IMR-90 (cell line): Measurements from ENCODE around the gene MAPK8IP1. TPM values are rescaled to one million over a fixed set of nuclear protein-coding genes. Genes with fewer than 3 reads are reported as not detected.

Experiments
- ATAC-seq: fragments of 200-7000 bp; cut with Tn5 transposase; 2 replicates; pipeline ENCODE4 v1.9.1; 2020; ENCODE audit warnings: low read depth, mild to moderate bottlenecking, moderate library complexity
- BruUV-seq: library from RNA; stranded (reverse); fragments of 400-500 nt; replicated peaks from 2 replicates; lab custom pipeline; 2021; lab: Mats Ljungman, UMichigan
- CTCF ChIA-PET: fragments of 300-600 bp; formaldehyde crosslinking; extraction: SDS; loops from one replicate; lab custom pipeline; 2021; ENCODE audit warnings: antibody characterized with exemption; lab: Yijun Ruan, JAX
- POLR2A ChIA-PET: fragments of 300-600 bp; sonication (Branson Sonifier 250); formaldehyde crosslinking; loops from one replicate; lab custom pipeline; 2022; ENCODE audit warnings: antibody characterized with exemption; ENCODE audit not compliant: unreplicated experiment; lab: Charles Lee
- DNase-seq: peaks from one replicate; pipeline ENCODE4 v3.0.0; 2013
- H2AFZ ChIP-seq: replicated peaks from 2 replicates; pipeline ENCODE3; 2013; ENCODE audit warnings: low read length, mild to moderate bottlenecking; ENCODE audit not compliant: poor library complexity
- H2AK5ac ChIP-seq: 2 replicates; pipeline ENCODE4 v1.6.1; 2013; ENCODE audit warnings: low read depth, low read length, inconsistent platforms
- H2AK9ac ChIP-seq: replicated peaks from 2 replicates; pipeline ENCODE3; 2013; ENCODE audit warnings: mild to moderate bottlenecking, low read depth, low read length, moderate library complexity; ENCODE audit not compliant: poor library complexity
- H2BK120ac ChIP-seq: 2 replicates; pipeline ENCODE4 v1.6.1; 2013; ENCODE audit warnings: low read depth, low read length, inconsistent platforms
- H2BK15ac ChIP-seq: 3 replicates; pipeline ENCODE4 v1.6.1; 2013; ENCODE audit warnings: low read depth, low read length, inconsistent platforms
- H2BK20ac ChIP-seq: 2 replicates; pipeline ENCODE4 v1.6.1; 2013; ENCODE audit warnings: low read depth, mild to moderate bottlenecking, inconsistent platforms, low read length, moderate library complexity
- H2BK5ac ChIP-seq: 2 replicates; pipeline ENCODE4 v1.6.1; 2013; ENCODE audit warnings: mild to moderate bottlenecking, low read depth, low read length, inconsistent platforms; ENCODE audit not compliant: poor library complexity, severe bottlenecking
- H3K14ac ChIP-seq: replicated peaks from 2 replicates; pipeline ENCODE4 v1.6.1; 2013; ENCODE audit warnings: low read depth, low read length, inconsistent platforms
- H3K18ac ChIP-seq: 2 replicates; pipeline ENCODE4 v1.6.1; 2013; ENCODE audit warnings: low read depth, low read length, control low read depth
- H3K23ac ChIP-seq: 2 replicates; pipeline ENCODE4 v1.6.1; 2013; ENCODE audit warnings: low read depth, low read length, inconsistent platforms
- H3K27ac ChIP-seq: 2 replicates; pipeline ENCODE4 v1.5.1; 2013; ENCODE audit warnings: mild to moderate bottlenecking, control low read depth, low read length; ENCODE audit not compliant: insufficient read depth
- H3K27me3 ChIP-seq: 2 replicates; pipeline ENCODE4 v1.6.1; 2013; ENCODE audit warnings: low read length; ENCODE audit not compliant: control insufficient read depth, insufficient read depth
- H3K36me3 ChIP-seq: 2 replicates; pipeline ENCODE4 v1.6.1; 2013; ENCODE audit warnings: low read length, mixed read lengths; ENCODE audit not compliant: control insufficient read depth, insufficient read depth
- H3K4ac ChIP-seq: 2 replicates; pipeline ENCODE4 v1.6.1; 2013; ENCODE audit warnings: low read depth, low read length, inconsistent platforms
- H3K4me1 ChIP-seq: 2 replicates; pipeline ENCODE4 v1.6.1; 2013; ENCODE audit warnings: low read length, mixed read lengths; ENCODE audit not compliant: control insufficient read depth, insufficient read depth
- H3K4me2 ChIP-seq: 2 replicates; pipeline ENCODE4 v1.6.1; 2013; ENCODE audit warnings: low read depth, mild to moderate bottlenecking, control low read depth, low read length, moderate library complexity
- H3K4me3 ChIP-seq: 2 replicates; pipeline ENCODE4 v1.5.1; 2013; ENCODE audit warnings: low read depth, mild to moderate bottlenecking, control low read depth, low read length, moderate library complexity; ENCODE audit not compliant: insufficient read depth
- H3K56ac ChIP-seq: 2 replicates; pipeline ENCODE4 v1.6.1; 2013; ENCODE audit warnings: low read length, inconsistent platforms; ENCODE audit not compliant: insufficient read depth; ENCODE audit errors: extremely low read depth
- H3K79me1 ChIP-seq, 2 experiments: 2 replicates each; pipeline ENCODE4 v1.6.1; 2013; ENCODE audit warnings: low read length in 2 of 2, inconsistent platforms in 1 of 2, low read depth in 1 of 2
- H3K9ac ChIP-seq: 2 replicates; pipeline ENCODE4 v1.6.1; 2013; ENCODE audit warnings: low read depth, low read length, control low read depth
- H3K9me1 ChIP-seq: 2 replicates; pipeline ENCODE4 v1.6.1; 2013; ENCODE audit warnings: low read length, inconsistent platforms; ENCODE audit not compliant: insufficient read depth
- H3K9me3 ChIP-seq: 2 replicates; pipeline ENCODE4 v1.6.1; 2013; ENCODE audit warnings: low read length; ENCODE audit not compliant: control insufficient read depth, insufficient read depth
- H4K20me1 ChIP-seq: 2 replicates; pipeline ENCODE4 v1.6.1; 2013; ENCODE audit warnings: low read length, inconsistent platforms; ENCODE audit not compliant: insufficient read depth
- H4K5ac ChIP-seq: 2 replicates; pipeline ENCODE4 v1.6.1; 2013; ENCODE audit warnings: mild to moderate bottlenecking, low read depth, low read length, control low read depth
- H4K8ac ChIP-seq, 2 experiments: 2 replicates each; pipeline ENCODE4 v1.6.1; 2013; ENCODE audit warnings: low read depth in 2 of 2, low read length in 2 of 2, control low read depth in 1 of 2, inconsistent platforms in 1 of 2
- H4K91ac ChIP-seq: 2 replicates; pipeline ENCODE4 v1.6.1; 2013; ENCODE audit warnings: low read depth, low read length, inconsistent platforms; ENCODE audit not compliant: insufficient read depth
- CEBPB ChIP-seq: IDR thresholded peaks from 2 replicates; pipeline ENCODE4 v1.6.1; 2012; ENCODE audit warnings: low read depth, low read length, improper control_type of control experiment
- CHD1 ChIP-seq: IDR thresholded peaks from 2 replicates; pipeline ENCODE4 v1.6.1; 2012; ENCODE audit warnings: low read depth, low read length, improper control_type of control experiment
- FOS ChIP-seq: fragments of 150-350 bp; IDR thresholded peaks from 2 replicates; pipeline ENCODE4 v1.6.1; 2016; ENCODE audit warnings: low read depth, low read length
- MAZ ChIP-seq: IDR thresholded peaks from 2 replicates; pipeline ENCODE4 v1.6.1; 2012; ENCODE audit warnings: low read depth, mild to moderate bottlenecking, low read length, improper control_type of control experiment, moderate library complexity, borderline replicate concordance
- MXI1 ChIP-seq: IDR thresholded peaks from 2 replicates; pipeline ENCODE4 v1.6.1; 2012; ENCODE audit warnings: low read depth, mild to moderate bottlenecking, low read length, moderate library complexity, borderline replicate concordance
- NFE2L2 ChIP-seq: fragments of 150-350 bp; IDR thresholded peaks from 2 replicates; pipeline ENCODE4 v1.6.1; 2016; ENCODE audit warnings: low read depth, mild to moderate bottlenecking, low read length
- RAD21 ChIP-seq: IDR thresholded peaks from 2 replicates; pipeline ENCODE4 v1.6.1; 2012; ENCODE audit warnings: low read length, improper control_type of control experiment
- WGBS, 2 experiments: methylation state at CpG; one replicate each; pipeline versions ENCODE4 v1.1.5 to v1.1.7; 2013; ENCODE audit warnings: missing lambda C conversion rate in 2 of 2; ENCODE audit not compliant: insufficient read length in 1 of 2; ENCODE audit errors: extremely low coverage in 2 of 2; 5-methylcytosine and 5-hydroxymethylcytosine counted together
- dilution Hi-C: fragments of 300-500 bp; cut with HindIII; formaldehyde crosslinking; loops from one replicate; pipeline ENCODE4 v1.14.3; 2018; ENCODE audit warnings: low sequenced_read_pairs; ENCODE audit not compliant: unreplicated experiment
- in situ Hi-C: fragments of 300-500 bp; cut with MboI; formaldehyde crosslinking; loops from 3 replicates; pipeline ENCODE4 v1.14.3; 2019; ENCODE audit warnings: low sequenced_read_pairs, inconsistent platforms, mixed read lengths
- intact Hi-C: fragments of 100-400 bp; cut with micrococcal nuclease; formaldehyde crosslinking; loops from 2 replicates; pipeline ENCODE4 v1.10.0; 2022
- polyA plus RNA-seq, 3 experiments: library from polyadenylated mRNA; depleted of rRNA; stranded (reverse); fragments of >200 nt; gene quantifications; 2 replicates each; pipeline ENCODE4 v1.2.3, GENCODE V29; 2012; ENCODE audit warnings: low replicate concordance in 1 of 3
- total RNA-seq: library from RNA; depleted of rRNA; stranded (reverse); fragments of >200 nt; gene quantifications from 2 replicates; pipeline ENCODE4 v1.2.3, GENCODE V29; 2012

The MAPK8IP1 gene
- total and polyA plus RNA-seq, 2 of the 4 experiments (the other 2 are of a cell fraction): 6.5 to 9.6 TPM

DNA sequence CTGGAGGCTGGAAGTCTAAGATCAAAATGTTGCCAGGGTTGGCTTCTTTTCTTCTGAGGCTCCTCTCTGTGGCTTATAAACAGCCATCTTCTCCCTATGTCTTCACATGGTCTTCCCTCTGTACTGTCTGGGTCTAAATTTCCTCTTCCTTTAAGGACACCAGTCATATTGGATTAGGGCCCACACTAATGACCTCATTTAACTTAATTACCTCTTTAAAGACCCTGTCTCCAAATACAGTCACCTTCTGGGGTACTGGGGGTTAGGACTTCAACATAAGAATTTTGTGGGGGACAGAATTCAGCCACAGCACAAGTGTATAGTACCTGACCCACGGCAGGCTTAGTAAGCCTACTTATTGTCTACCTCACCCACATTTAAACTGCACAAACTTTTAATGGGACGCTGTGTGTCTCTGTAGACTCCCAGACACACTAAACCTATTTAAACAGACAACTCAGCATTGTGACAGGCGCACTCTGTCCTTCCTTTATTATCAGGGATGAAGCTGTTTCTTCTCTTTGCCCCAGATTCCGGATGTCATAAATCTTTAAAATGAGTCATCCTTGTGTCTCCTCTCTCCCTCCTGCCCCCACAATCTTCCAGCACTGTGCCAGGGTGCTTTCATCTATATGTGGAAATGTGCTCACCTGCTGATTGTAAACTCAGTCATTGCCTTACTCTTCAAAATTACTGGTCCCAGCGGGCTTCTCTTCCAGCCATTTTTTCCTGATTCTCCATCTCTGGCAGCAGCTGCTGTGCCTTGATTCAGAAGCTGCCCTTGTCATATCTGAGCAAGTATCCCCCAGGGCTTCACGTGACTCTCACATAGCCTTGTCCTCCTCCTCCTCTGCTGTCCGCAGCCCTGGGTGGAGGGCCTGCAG, 5.4 kb upstream of the MAPK8IP1 start:
- in situ Hi-C loops (loop anchor here (10.0 kb wide), 1 partner anchor 125 kb away; no protein-coding TSS in a partner anchor), dilution Hi-C loops (no loop called here), intact Hi-C loops (loop anchor here (10.0 kb wide), 1 partner anchor 125 kb away; no protein-coding TSS in a partner anchor)
- DNase-seq: peak; percentile 22
- H3K56ac ChIP-seq: no peak overlapping the region
- H3K27ac ChIP-seq: no peak overlapping the region
- H3K9me3 ChIP-seq: no peaks in the 10 kb centered on the region
- no peak overlapping the region for H4K5ac ChIP-seq
- peaks cover 12% of the 10 kb centered on the region for H3K9me1 ChIP-seq
- H3K23ac ChIP-seq: no peak overlapping the region
- peak; percentile 14; the same call in 1 of the 2 replicates for ATAC-seq
- H3K27me3 ChIP-seq: no peaks in the 10 kb centered on the region
- 0 out of 2 replicates have a peak, but pooled peaks have one; percentile 37 for TF ChIP-seq FOS
- TF ChIP-seq NFE2L2: no peak
- TF ChIP-seq CHD1: no peak
- TF ChIP-seq CEBPB: no peak
- TF ChIP-seq MXI1: no peak
- no peak for TF ChIP-seq RAD21
- peak; percentile 56 for TF ChIP-seq MAZ
- H3K79me1 ChIP-seq: peaks cover 0 to 3% of the 10 kb centered on the region in 2 experiments; a peak in 1 of 4 replicates
- H3K4me3 ChIP-seq: no peak overlapping the region
- H3K36me3 ChIP-seq: peaks cover 38% of the 10 kb centered on the region
- H4K20me1 ChIP-seq: peaks cover 21% of the 10 kb centered on the region
- no peak overlapping the region for H2AFZ ChIP-seq
- no peak overlapping the region for H4K8ac ChIP-seq
- H3K18ac ChIP-seq: no peak overlapping the region
- peaks cover 2% of the 10 kb centered on the region; the same call in 1 of the 2 replicates for H3K4me1 ChIP-seq
- no peak overlapping the region for H2BK15ac ChIP-seq
- no TSS peak for BruUV-seq
- no peak overlapping the region for H3K4ac ChIP-seq
- H3K4me2 ChIP-seq: no peak overlapping the region
- CTCF ChIA-PET: no interaction called here
- H2BK120ac ChIP-seq: no peak overlapping the region
- H2AK9ac ChIP-seq: no peak overlapping the region
- no peak overlapping the region for H4K91ac ChIP-seq
- WGBS, 2 experiments: 90% methylated on average over 2 of the region's 7 CpGs; no CpG with 5 or more reads in 1 of the 2 experiments
- POLR2A ChIA-PET: no interaction called here
- H2AK5ac ChIP-seq: no peak overlapping the region
- H3K14ac ChIP-seq: no peak overlapping the region
- H3K9ac ChIP-seq: no peak overlapping the region
- H2BK20ac ChIP-seq: no peak overlapping the region
- H2BK5ac ChIP-seq: no peak overlapping the region
